Measurements from ENCODE around the gene CCL14.

CCL14 gene

DNA sequence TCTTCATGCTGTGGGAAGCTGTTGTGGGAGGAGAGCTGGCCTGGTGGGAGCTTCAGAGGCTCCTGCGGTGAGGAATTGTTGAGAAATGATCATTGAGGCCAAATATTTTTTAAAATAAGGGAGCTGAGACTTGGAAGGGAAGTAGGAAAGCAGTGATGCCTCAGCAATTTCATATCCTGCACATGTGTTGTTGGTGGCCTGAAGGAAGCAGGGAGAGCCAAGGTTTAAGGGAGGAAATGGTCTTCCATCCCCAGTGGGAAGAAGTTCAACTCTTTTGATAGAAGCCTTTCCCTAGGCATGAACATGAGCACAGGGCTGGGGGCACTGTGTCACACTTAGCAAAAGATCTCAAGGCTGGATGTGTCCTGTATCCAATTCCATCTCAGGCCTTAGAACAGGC lies at the start of gene CCL14:
Gene CCL14 (minus strand): TSS at position 87 of the 400 bp plus-strand sequence. CDS start 80 bp downstream, at position 7.
- TF ChIP-seq, protein P1, sequence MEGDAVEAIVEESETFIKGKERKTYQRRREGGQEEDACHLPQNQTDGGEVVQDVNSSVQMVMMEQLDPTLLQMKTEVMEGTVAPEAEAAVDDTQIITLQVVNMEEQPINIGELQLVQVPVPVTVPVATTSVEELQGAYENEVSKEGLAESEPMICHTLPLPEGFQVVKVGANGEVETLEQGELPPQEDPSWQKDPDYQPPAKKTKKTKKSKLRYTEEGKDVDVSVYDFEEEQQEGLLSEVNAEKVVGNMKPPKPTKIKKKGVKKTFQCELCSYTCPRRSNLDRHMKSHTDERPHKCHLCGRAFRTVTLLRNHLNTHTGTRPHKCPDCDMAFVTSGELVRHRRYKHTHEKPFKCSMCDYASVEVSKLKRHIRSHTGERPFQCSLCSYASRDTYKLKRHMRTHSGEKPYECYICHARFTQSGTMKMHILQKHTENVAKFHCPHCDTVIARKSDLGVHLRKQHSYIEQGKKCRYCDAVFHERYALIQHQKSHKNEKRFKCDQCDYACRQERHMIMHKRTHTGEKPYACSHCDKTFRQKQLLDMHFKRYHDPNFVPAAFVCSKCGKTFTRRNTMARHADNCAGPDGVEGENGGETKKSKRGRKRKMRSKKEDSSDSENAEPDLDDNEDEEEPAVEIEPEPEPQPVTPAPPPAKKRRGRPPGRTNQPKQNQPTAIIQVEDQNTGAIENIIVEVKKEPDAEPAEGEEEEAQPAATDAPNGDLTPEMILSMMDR (IDR thresholded peaks at IDR 0.05) = no peak
- H3K27me3 ChIP-seq = peaks cover 0 to 2% of the 10 kb centered on the region in 2 donors
- H3K4me1 ChIP-seq = no peaks in the 10 kb centered on the region
- H3K9me3 ChIP-seq = no peaks in the 10 kb centered on the region
- DNase-seq = no peak
- no peaks in the 10 kb centered on the region for H3K36me3 ChIP-seq
- intact Hi-C loops (cut with DNase I; ENCODE audit: low total_unique reads) = no loop called here
- peak within 1 kb of the TSS in 1 of 2 donors; percentile 26 for H3K4me3 ChIP-seq
- no peak within 1 kb of the TSS for H3K27ac ChIP-seq

DNA sequence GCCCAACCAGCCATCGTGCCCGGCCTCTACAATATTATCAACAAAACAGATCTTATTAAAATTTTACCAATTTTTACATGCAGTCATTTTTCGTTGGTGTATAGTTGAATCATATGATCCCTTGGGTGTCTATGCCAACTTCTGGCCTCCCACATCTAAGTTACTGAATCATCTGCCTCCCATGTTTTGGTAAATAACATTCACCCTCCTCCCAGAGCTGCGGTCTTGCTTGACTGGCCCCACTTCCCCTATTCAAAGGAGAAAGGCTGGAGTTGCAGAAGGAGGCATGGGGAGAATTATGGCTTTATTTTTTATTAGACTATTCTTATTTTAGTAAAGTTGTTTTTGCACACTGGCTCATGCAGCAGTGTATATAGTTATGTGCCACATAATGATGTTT lies 49.7 kb upstream of the CCL14 start:
- intact Hi-C loops (cut with DNase I; ENCODE audit: low total_unique reads) = no loop called here
- Histone ChIP-seq H3K27ac (no peak overlapping the region), H3K4me3 (no peak overlapping the region), H3K27me3 (no peaks in the 10 kb centered on the region), H3K4me1 (no peaks in the 10 kb centered on the region), H3K36me3 (no peaks in the 10 kb centered on the region), H3K9me3 (no peaks in the 10 kb centered on the region)
- DNase-seq = no peak
- TF ChIP-seq, protein P1 (IDR thresholded peaks at IDR 0.05) = no peak

DNA sequence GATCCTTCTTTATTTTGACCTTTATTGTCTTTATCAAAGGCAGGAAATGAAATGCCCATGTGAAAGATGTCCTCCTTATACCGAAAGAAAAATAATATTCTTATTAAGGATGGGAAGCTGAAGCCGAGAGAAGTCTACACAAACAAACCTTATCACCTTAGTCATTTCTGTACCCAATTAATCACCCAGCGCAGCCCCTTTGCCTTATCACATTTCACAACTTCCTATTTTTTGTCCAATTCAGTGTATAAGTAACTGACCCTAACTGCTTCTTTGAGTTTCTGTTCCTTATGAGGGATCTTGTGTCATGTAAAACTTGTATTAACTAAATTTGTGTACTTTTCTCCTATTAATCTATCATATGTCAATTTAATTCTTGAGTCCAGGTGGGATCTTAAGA lies 47.6 kb upstream of the CCL14 start:
- Histone ChIP-seq H3K27me3 (no peaks in the 10 kb centered on the region), H3K4me3 (no peak overlapping the region), H3K9me3 (no peaks in the 10 kb centered on the region), H3K27ac (no peak overlapping the region), H3K4me1 (no peaks in the 10 kb centered on the region), H3K36me3 (no peaks in the 10 kb centered on the region)
- TF ChIP-seq, protein P1 (IDR thresholded peaks at IDR 0.05) = no peak
- intact Hi-C loops (cut with DNase I; ENCODE audit: low total_unique reads) = no loop called here
- DNase-seq = no peak

DNA sequence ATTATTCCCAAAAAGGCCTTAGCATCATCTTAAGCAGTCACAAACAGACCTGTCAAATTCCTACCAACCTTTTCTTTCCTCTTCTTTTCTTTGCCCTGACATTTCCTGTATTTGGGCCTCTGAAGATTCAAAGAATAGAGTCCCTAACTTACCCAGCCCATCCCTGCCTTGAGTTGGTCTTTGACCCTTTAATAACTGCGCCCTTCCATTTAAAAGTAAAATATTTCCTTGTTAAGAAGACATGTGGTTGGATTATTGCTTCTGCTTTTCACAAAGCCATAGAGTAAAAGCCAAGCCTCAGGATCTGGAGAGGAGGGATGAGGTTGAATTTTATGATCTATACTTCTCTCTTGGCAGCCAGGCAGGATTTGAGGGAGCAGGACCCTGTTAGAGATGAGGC lies 44.4 kb upstream of the CCL14 start:
- DNase-seq = no peak
- intact Hi-C loops (cut with DNase I; ENCODE audit: low total_unique reads) = no loop called here
- Histone ChIP-seq H3K4me1 (no peaks in the 10 kb centered on the region), H3K27ac (no peak overlapping the region), H3K27me3 (no peaks in the 10 kb centered on the region), H3K36me3 (no peaks in the 10 kb centered on the region), H3K4me3 (no peak overlapping the region), H3K9me3 (no peaks in the 10 kb centered on the region)
- TF ChIP-seq, protein P1 (IDR thresholded peaks at IDR 0.05) = no peak

DNA sequence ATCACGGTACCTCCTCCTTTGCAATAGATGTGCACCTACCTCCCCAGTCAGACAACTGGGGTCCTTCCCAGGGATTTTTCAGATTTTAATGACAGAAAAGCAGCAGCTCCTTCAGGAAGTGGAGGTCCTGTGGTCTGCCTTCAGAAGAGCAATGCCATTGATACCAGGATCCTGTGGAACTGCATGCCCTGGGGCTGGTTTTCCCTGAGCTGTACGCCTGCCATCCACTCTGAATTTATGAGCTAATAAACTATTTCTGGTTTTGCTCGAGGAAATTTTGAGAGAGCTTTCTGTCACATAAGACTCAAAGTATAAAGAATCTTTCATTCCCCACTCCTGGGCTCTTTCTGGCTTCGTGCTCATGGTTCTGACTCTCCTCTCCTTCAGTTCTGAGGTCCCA lies 41.2 kb upstream of the CCL14 start:
- no peak overlapping the region for H3K4me3 ChIP-seq
- H3K9me3 ChIP-seq = peaks cover 0 to 5% (median 0%) of the 10 kb centered on the region in 3 donors
- no peak overlapping the region for H3K27ac ChIP-seq
- H3K36me3 ChIP-seq = no peaks in the 10 kb centered on the region
- no peak for DNase-seq
- TF ChIP-seq, protein P1 (IDR thresholded peaks at IDR 0.05) = no peak
- no peaks in the 10 kb centered on the region for H3K4me1 ChIP-seq
- peaks cover 0 to 3% of the 10 kb centered on the region in 2 donors for H3K27me3 ChIP-seq
- intact Hi-C loops (cut with DNase I; ENCODE audit: low total_unique reads) = no loop called here

All from tibial artery (tissue), 4 donors.